ENCODE measurements around the gene CGB5.
"Not testable (repeated sequence)": the region's sequence is repeated elsewhere in the genome, so short reads cannot be mapped to it uniquely, and the experiment has no call there.

DNA sequence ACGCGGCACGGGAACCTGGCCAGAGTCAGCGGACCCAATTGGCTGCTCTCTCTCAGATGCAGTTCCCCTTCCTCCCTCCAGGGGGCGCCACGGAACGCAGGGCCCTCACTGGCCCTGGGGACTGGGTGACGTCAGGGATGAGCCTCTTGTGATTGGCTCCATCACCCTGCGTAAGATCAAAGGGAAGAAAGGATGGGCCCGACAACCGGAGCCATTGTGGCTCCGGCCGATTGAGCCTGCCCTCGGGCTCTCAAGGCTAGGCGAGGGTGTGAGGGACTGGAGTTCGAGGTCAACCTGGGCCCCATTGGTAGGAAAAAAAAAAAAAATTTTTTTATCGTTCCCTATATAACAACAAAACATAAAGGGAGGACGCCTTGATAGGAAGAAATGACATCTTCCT lies 6.8 kb upstream of the CGB5 start, which contains the start of gene CGB1:
- TF ChIP-seq, protein P1, sequence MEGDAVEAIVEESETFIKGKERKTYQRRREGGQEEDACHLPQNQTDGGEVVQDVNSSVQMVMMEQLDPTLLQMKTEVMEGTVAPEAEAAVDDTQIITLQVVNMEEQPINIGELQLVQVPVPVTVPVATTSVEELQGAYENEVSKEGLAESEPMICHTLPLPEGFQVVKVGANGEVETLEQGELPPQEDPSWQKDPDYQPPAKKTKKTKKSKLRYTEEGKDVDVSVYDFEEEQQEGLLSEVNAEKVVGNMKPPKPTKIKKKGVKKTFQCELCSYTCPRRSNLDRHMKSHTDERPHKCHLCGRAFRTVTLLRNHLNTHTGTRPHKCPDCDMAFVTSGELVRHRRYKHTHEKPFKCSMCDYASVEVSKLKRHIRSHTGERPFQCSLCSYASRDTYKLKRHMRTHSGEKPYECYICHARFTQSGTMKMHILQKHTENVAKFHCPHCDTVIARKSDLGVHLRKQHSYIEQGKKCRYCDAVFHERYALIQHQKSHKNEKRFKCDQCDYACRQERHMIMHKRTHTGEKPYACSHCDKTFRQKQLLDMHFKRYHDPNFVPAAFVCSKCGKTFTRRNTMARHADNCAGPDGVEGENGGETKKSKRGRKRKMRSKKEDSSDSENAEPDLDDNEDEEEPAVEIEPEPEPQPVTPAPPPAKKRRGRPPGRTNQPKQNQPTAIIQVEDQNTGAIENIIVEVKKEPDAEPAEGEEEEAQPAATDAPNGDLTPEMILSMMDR (IDR thresholded peaks at IDR 0.05; ENCODE audit: insufficient read depth, low read depth, low read length) = peak; percentile 20
- not testable (repeated sequence) for TF ChIP-seq EZH2 (IDR thresholded peaks at IDR 0.05; ENCODE audit: insufficient read depth, low read length)

Measured in astrocyte (in vitro differentiated cells and primary cell).